HepG2 (cell line): ENCODE data around the gene NPHP1. TPM values are rescaled to one million over a fixed set of nuclear protein-coding genes. Genes with fewer than 3 reads are reported as not detected.

Experiments
- BHLHE40 ChIP-seq: IDR thresholded peaks from 2 replicates; pipeline ENCODE4 v1.6.1; 2011; ENCODE audit warnings: low read length, improper control_type of control experiment
- CTCF ChIP-seq: sonication (generic); formaldehyde crosslinking; IDR thresholded peaks from 2 replicates; pipeline ENCODE4 v1.5.0; 2020; ENCODE audit warnings: mild to moderate bottlenecking, missing genetic modification reagents, moderate library complexity
- FOXO1 ChIP-seq: sonication (generic); formaldehyde crosslinking; IDR thresholded peaks from 2 replicates; pipeline ENCODE4 v1.4.0; 2020; ENCODE audit warnings: missing genetic modification reagents
- GABPB1 ChIP-seq: IDR thresholded peaks from 2 replicates; pipeline ENCODE4 v1.6.1; 2016; ENCODE audit warnings: mild to moderate bottlenecking, missing genetic modification reagents, moderate library complexity, missing compliant biosample characterization
- HOXA3 ChIP-seq: sonication (generic); formaldehyde crosslinking; IDR thresholded peaks from 2 replicates; pipeline ENCODE4 v1.5.0; 2020; ENCODE audit warnings: missing genetic modification reagents
- MAX ChIP-seq: IDR thresholded peaks from 2 replicates; pipeline ENCODE4 v1.6.1; 2012; ENCODE audit warnings: inconsistent platforms
- MXD1 ChIP-seq: sonication (generic); formaldehyde crosslinking; IDR thresholded peaks from 2 replicates; pipeline ENCODE4 v1.4.0; 2020; ENCODE audit warnings: mild to moderate bottlenecking, missing genetic modification reagents
- NFATC3 ChIP-seq: sonication (generic); formaldehyde crosslinking; IDR thresholded peaks from 2 replicates; pipeline ENCODE4 v1.5.1; 2020; ENCODE audit warnings: mild to moderate bottlenecking, missing genetic modification reagents
- NFE2L1 ChIP-seq: sonication (generic); formaldehyde crosslinking; IDR thresholded peaks from 2 replicates; pipeline ENCODE4 v1.4.0; 2020; ENCODE audit warnings: missing genetic modification reagents, mild to moderate bottlenecking, borderline replicate concordance
- NR2C2 ChIP-seq: sonication (generic); formaldehyde crosslinking; IDR thresholded peaks from 2 replicates; pipeline ENCODE4 v1.4.0; 2020; ENCODE audit warnings: missing genetic modification reagents, mild to moderate bottlenecking, moderate library complexity, borderline replicate concordance
- PBX3 ChIP-seq: sonication (generic); formaldehyde crosslinking; IDR thresholded peaks from 2 replicates; pipeline ENCODE4 v1.8.1; 2023; ENCODE audit warnings: missing genetic modification reagents, inconsistent platforms, borderline replicate concordance
- PCBP1 ChIP-seq: fragments of 200-400 bp; formaldehyde crosslinking; IDR thresholded peaks from 2 replicates; pipeline ENCODE4 v1.6.1; 2017; ENCODE audit warnings: mild to moderate bottlenecking, low read depth, low read length, borderline replicate concordance
- TEAD3 ChIP-seq: optimal IDR thresholded peaks from 2 replicates; pipeline ENCODE3; 2016; ENCODE audit warnings: borderline replicate concordance
- TGIF2 ChIP-seq: IDR thresholded peaks from 2 replicates; pipeline ENCODE4 v1.6.1; 2016; ENCODE audit warnings: control low read depth, missing compliant biosample characterization
- THYN1 ChIP-seq: sonication (generic); formaldehyde crosslinking; IDR thresholded peaks from 2 replicates; pipeline ENCODE4 v1.8.1; 2023; ENCODE audit warnings: low read depth, mild to moderate bottlenecking, moderate library complexity, missing genetic modification reagents, borderline replicate concordance
- ZBTB38 ChIP-seq: sonication (generic); formaldehyde crosslinking; IDR thresholded peaks from 2 replicates; pipeline ENCODE4 v1.5.1; 2020; ENCODE audit warnings: mild to moderate bottlenecking, missing genetic modification reagents
- ZNF580 ChIP-seq: IDR thresholded peaks from 2 replicates; pipeline ENCODE4 v1.6.1; 2016; ENCODE audit warnings: low read depth, borderline replicate concordance
- ZNF691 ChIP-seq: sonication (generic); formaldehyde crosslinking; IDR thresholded peaks from 2 replicates; pipeline ENCODE4 v1.4.0; 2020; ENCODE audit warnings: missing genetic modification reagents, low read depth, mild to moderate bottlenecking, borderline replicate concordance
- ZNF710 ChIP-seq: sonication (generic); formaldehyde crosslinking; IDR thresholded peaks from 2 replicates; pipeline ENCODE4 v1.5.0; 2020; ENCODE audit warnings: mild to moderate bottlenecking, missing genetic modification reagents, borderline replicate concordance
- ZNF83 ChIP-seq: sonication (generic); formaldehyde crosslinking; IDR thresholded peaks from 2 replicates; pipeline ENCODE4 v1.4.0; 2020; ENCODE audit warnings: missing genetic modification reagents, mild to moderate bottlenecking, borderline replicate concordance
- polyA plus RNA-seq, 8 experiments: library from polyadenylated mRNA; depleted of rRNA in 3 of 8; stranded (reverse) in 7 of 8; unstranded in 1 of 8; fragments of >200 nt; fragmentation: Illumina TruSeq in 4 of 8; extraction: Trizol in 4 of 8; gene quantifications; 2 replicates each; pipeline versions ENCODE4 v1.2.1 to v1.2.3, GENCODE V29; 2011 to 2016; ENCODE audit warnings: low read depth in 4 of 8, missing spikeins in 1 of 8, mixed read lengths in 1 of 8; ENCODE audit not compliant: insufficient read depth in 1 of 8
- total RNA-seq, 5 experiments: library from RNA; depleted of rRNA; stranded (reverse); fragments of >200 nt; fragmentation: Illumina TruSeq; extraction: Trizol; gene quantifications; 2 replicates each; pipeline ENCODE4 v1.2.3, GENCODE V29; 2016; ENCODE audit warnings: low read depth in 1 of 5

Gene NPHP1
- total and polyA plus RNA-seq, 2 of the 13 experiments (the other 11 are each of a cell fraction or from before 2014, with no cell fraction given) = 2.7 to 4.8 TPM

- TF ChIP-seq MXD1 (CRISPR knock-in tag) (peak; percentile 93), TEAD3 (CRISPR knock-in tag) (peak; percentile 53), THYN1 (CRISPR knock-in tag) (0 out of 2 replicates have a peak, but pooled peaks have one; percentile 53), NR2C2 (CRISPR knock-in tag) (peak; percentile 96), ZBTB38 (CRISPR knock-in tag) (peak; percentile 68; the same call in 1 of the 2 replicates), PBX3 (CRISPR knock-in tag) (0 out of 2 replicates have a peak, but pooled peaks have one; percentile 39), ZNF691 (CRISPR knock-in tag) (peak; percentile 60; the same call in 1 of the 2 replicates), GABPB1 (CRISPR knock-in tag) (peak; percentile 89), ZNF710 (CRISPR knock-in tag) (0 out of 2 replicates have a peak, but pooled peaks have one; percentile 48), NFE2L1 (CRISPR knock-in tag) (no peak; the same call in 1 of the 2 replicates), ZNF580 (CRISPR knock-in tag) (peak; percentile 36; the same call in 1 of the 2 replicates), CTCF (CRISPR knock-in tag) (0 out of 2 replicates have a peak, but pooled peaks have one; percentile 18), BHLHE40 (0 out of 2 replicates have a peak, but pooled peaks have one; percentile 61), PCBP1 (no peak), HOXA3 (peak; percentile 94), FOXO1 (peak; percentile 35; the same call in 1 of the 2 replicates), MAX (peak; percentile 96), TGIF2 (peak; percentile 96), NFATC3 (CRISPR knock-in tag) (0 out of 2 replicates have a peak, but pooled peaks have one; percentile 32), ZNF83 (CRISPR knock-in tag) (no peak)
These were observed 7.4 kb upstream of the NPHP1 start, which contains the start of gene MTLN (continued) for GRCh38 chr2:110211938-110212858.
